Tibial nerve (tissue), 4 donors: ENCODE measurements around the gene RALGDS. TPM values are rescaled to one million over a fixed set of nuclear protein-coding genes. Genes with fewer than 3 reads are reported as not detected.

ENCODE experiments used
- DNase-seq, 2 donors: peaks; one replicate each; pipeline ENCODE4 v3.0.0-alpha.2; 2019; ENCODE audit warnings: low spot score in 2 of 2
- H3K27ac ChIP-seq, 4 donors: fragments of 200-600 bp; sonication (generic) in 3 of 4; one replicate each; pipeline ENCODE4 v1.5.1; 2017 to 2019; ENCODE audit warnings: mild to moderate bottlenecking in 1 of 4
- H3K27me3 ChIP-seq, 2 donors: fragments of 200-600 bp; sonication (generic) in 1 of 2; one replicate each; pipeline versions ENCODE4 v1.5.1 to v1.6.0; 2017 to 2019
- H3K36me3 ChIP-seq, 3 donors: fragments of 200-600 bp; sonication (generic); one replicate each; pipeline ENCODE4 v1.5.1; 2018 to 2019
- H3K4me1 ChIP-seq, 4 donors: fragments of 200-600 bp; sonication (generic) in 3 of 4; one replicate each; pipeline ENCODE4 v1.5.1; 2017 to 2019
- H3K4me3 ChIP-seq, 4 donors: fragments of 200-600 bp; sonication (generic) in 3 of 4; one replicate each; pipeline ENCODE4 v1.5.1; 2017 to 2019; ENCODE audit warnings: mild to moderate bottlenecking in 1 of 4, moderate library complexity in 1 of 4
- H3K9me3 ChIP-seq, 4 donors: fragments of 200-600 bp; sonication (generic) in 3 of 4; one replicate each; pipeline ENCODE4 v1.5.1; 2017 to 2019
- EP300 ChIP-seq, 2 donors: sonication (generic); formaldehyde crosslinking; IDR thresholded peaks; one replicate each; pipeline ENCODE4 v1.6.1; 2017; ENCODE audit warnings: antibody characterized with exemption in 2 of 2, mild to moderate bottlenecking in 1 of 2
- POLR2A ChIP-seq, 2 donors: fragments of 450-650 bp; IDR thresholded peaks; one replicate each; pipeline ENCODE4 v1.6.1; 2017; ENCODE audit warnings: antibody characterized with exemption in 2 of 2, mild to moderate bottlenecking in 2 of 2, moderate library complexity in 2 of 2
- WGBS, 2 donors: methylation state at CpG; one replicate each; pipeline ENCODE4 v1.1.5; 2018; 5-methylcytosine and 5-hydroxymethylcytosine counted together
- total RNA-seq, 4 donors: library from RNA; depleted of rRNA; stranded (reverse); fragments of >200 nt; gene quantifications; one replicate each; pipeline ENCODE4 v1.1.0, GENCODE V29; 2016
- TF ChIP-seq, protein P1 (sequence below), 5 experiments: fragments of 200-600 bp in 3 of 5; fragments of 450-650 bp in 2 of 5; sonication (generic) in 3 of 5; IDR thresholded peaks; one replicate each; pipeline ENCODE4 v1.5.1; 2016 to 2019; ENCODE audit warnings: antibody characterized with exemption in 5 of 5, mild to moderate bottlenecking in 3 of 5, moderate library complexity in 2 of 5

Gene RALGDS
- total RNA-seq, 4 donors from 2014 or later, result 34.5 to 60.0 (median 48.7) TPM

- no peak for DNase-seq
- Histone ChIP-seq H3K36me3 (peaks cover 0 to 8% (median 0%) of the 10 kb centered on the region in 3 donors), H3K27ac (peak overlapping the region in 1 of 4 donors; percentile 48), H3K4me1 (peaks cover 0 to 49% (median 14%) of the 10 kb centered on the region in 4 donors), H3K27me3 (no peaks in the 10 kb centered on the region), H3K9me3 (no peaks in the 10 kb centered on the region), H3K4me3 (no peak overlapping the region)
- TF ChIP-seq, protein P1, sequence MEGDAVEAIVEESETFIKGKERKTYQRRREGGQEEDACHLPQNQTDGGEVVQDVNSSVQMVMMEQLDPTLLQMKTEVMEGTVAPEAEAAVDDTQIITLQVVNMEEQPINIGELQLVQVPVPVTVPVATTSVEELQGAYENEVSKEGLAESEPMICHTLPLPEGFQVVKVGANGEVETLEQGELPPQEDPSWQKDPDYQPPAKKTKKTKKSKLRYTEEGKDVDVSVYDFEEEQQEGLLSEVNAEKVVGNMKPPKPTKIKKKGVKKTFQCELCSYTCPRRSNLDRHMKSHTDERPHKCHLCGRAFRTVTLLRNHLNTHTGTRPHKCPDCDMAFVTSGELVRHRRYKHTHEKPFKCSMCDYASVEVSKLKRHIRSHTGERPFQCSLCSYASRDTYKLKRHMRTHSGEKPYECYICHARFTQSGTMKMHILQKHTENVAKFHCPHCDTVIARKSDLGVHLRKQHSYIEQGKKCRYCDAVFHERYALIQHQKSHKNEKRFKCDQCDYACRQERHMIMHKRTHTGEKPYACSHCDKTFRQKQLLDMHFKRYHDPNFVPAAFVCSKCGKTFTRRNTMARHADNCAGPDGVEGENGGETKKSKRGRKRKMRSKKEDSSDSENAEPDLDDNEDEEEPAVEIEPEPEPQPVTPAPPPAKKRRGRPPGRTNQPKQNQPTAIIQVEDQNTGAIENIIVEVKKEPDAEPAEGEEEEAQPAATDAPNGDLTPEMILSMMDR (IDR thresholded peaks at IDR 0.05), result no peak
- TF ChIP-seq EP300 (IDR thresholded peaks at IDR 0.05) (no peak), POLR2A (IDR thresholded peaks at IDR 0.05) (no peak)
- WGBS, 2 donors, result 67 to 71% methylated on average over 13 to 14 of the region's 14 CpGs
These were observed 30.8 kb upstream of the RALGDS start for GRCh38 chr9:133151601-133152525.

GRCh38 chr9:133151041-133151440 lies 30.0 kb upstream of the RALGDS start:
- no peaks in the 10 kb centered on the region for H3K9me3 ChIP-seq
- DNase-seq, result no peak
- H3K4me3 ChIP-seq, result no peak overlapping the region
- 95 to 98% methylated on average over 6 of the region's 6 CpGs for WGBS, 2 donors
- no peak for TF ChIP-seq EP300 (IDR thresholded peaks at IDR 0.05)
- TF ChIP-seq, protein P1 (IDR thresholded peaks at IDR 0.05), result no peak
- no peak for TF ChIP-seq POLR2A (IDR thresholded peaks at IDR 0.05)
- peak overlapping the region in 1 of 4 donors; percentile 48 for H3K27ac ChIP-seq
- H3K36me3 ChIP-seq, result peaks cover 0 to 6% (median 0%) of the 10 kb centered on the region in 3 donors
- H3K27me3 ChIP-seq, result no peaks in the 10 kb centered on the region
- peaks cover 0 to 52% (median 14%) of the 10 kb centered on the region in 4 donors for H3K4me1 ChIP-seq

DNA sequence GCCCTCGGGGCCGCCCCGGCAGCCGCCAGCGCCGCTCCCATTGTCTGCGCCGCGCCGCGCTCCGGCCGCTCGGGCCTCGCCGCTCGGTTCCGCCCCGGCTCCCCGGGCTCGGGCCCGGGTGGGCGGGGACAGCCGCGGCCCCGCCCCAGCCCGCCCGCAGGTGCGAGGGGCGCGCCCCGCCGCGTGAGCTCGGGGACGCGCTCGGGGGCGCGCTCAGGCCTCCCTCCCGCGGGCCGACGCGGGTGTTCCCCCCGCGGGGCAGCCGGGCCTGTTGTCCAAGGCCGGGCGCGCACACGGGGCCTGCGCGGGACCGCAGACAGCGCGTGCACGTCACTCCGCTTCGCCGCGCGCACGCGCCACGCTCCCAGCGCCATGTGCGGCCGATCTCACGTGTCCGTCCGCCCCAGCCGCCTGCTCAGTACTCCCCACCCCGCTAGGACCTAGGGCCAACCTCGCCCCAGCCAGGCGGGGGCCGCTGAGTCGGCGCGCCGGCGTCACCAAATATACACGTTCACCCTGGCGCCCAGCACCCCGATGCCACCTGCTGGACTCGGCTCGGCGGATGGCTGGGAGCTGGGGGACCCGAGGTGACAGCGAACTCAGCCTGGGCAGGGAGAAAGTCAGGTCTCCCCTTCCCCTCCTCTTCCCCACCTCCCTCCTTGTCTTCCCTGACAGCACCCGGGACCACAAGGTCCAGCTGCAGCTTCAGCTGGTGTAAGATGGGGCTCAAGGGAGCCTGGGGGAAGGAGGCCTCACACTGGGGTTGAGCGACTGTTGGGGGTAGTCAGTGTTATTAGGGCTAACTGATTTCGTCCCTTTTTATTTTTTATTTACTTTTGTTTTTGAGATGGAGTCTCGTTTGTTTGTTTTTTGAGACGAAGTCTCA lies 28.3 kb upstream of the RALGDS start:
- peak overlapping the region; percentile 20 to 63 (median 42) for H3K4me3 ChIP-seq
- no peaks in the 10 kb centered on the region for H3K9me3 ChIP-seq
- peaks cover 0 to 63% (median 21%) of the 10 kb centered on the region in 4 donors for H3K4me1 ChIP-seq
- DNase-seq, result peak; percentile 79 to 80
- TF ChIP-seq, protein P1 (IDR thresholded peaks at IDR 0.05), result peak in 4 of 5 experiments; percentile 14 to 69 (median 24)
- peak; percentile 24 to 89 for TF ChIP-seq EP300 (IDR thresholded peaks at IDR 0.05)
- TF ChIP-seq POLR2A (IDR thresholded peaks at IDR 0.05), result peak; percentile 38 to 50
- H3K27me3 ChIP-seq, result no peaks in the 10 kb centered on the region
- H3K27ac ChIP-seq, result peak overlapping the region; percentile 80 to 95 (median 88)
- WGBS, 2 donors, result 4 to 45% methylated on average over 5 to 61 of the region's 95 CpGs
- no peaks in the 10 kb centered on the region for H3K36me3 ChIP-seq

- WGBS, 2 donors, result 6 to 9% methylated on average over 15 to 45 of the region's 65 CpGs
- peak overlapping the region; percentile 47 to 94 (median 76) for H3K4me3 ChIP-seq
- peak overlapping the region; percentile 79 to 95 (median 90) for H3K27ac ChIP-seq
- no peaks in the 10 kb centered on the region for H3K36me3 ChIP-seq
- TF ChIP-seq, protein P1 (IDR thresholded peaks at IDR 0.05), result no peak
- peak in 1 of 2 donors; percentile 28 for TF ChIP-seq EP300 (IDR thresholded peaks at IDR 0.05)
- H3K4me1 ChIP-seq, result peaks cover 0 to 71% (median 28%) of the 10 kb centered on the region in 4 donors
- no peak for DNase-seq
- no peaks in the 10 kb centered on the region for H3K9me3 ChIP-seq
- no peaks in the 10 kb centered on the region for H3K27me3 ChIP-seq
These were observed 27.4 kb upstream of the RALGDS start for GRCh38 chr9:133148199-133149129.
